ENCODE measurements around the gene AGR2.

The AGR2 gene

DNA sequence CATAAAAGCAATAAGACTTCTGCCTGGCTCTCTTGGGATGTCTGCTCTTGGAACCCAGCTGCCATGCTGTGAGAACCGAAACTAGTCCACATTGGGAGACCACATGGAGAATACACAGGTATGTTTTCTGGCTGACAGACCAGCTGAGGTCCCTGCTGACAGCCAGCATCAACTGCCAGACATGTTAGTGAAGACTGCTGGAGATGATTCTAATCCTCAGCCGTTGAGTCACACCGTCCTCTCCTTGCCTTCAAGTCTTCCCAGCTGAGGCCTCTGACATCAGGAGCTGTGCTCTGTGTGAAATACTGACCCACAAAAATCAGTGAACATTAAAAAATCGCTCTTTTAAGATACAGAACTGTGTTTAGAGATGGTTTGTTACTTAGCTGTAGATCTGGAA lies 36.9 kb upstream of the AGR2 start:
- Histone ChIP-seq H2BK5ac (ENCODE audit: low read depth, low read length, poor library complexity, severe bottlenecking) (no peak overlapping the region), H3K36me3 (ENCODE audit: control insufficient read depth in 1 of 2, insufficient read depth in 2 of 2, low read depth in 1 of 2, low read length in 2 of 2) (no peaks in the 10 kb centered on the region), H3K9ac (ENCODE audit: low read length) (no peak overlapping the region), H3K27me3 (ENCODE audit: control insufficient read depth in 1 of 2, insufficient read depth in 1 of 2, low read length in 2 of 2) (no peaks in the 10 kb centered on the region), H3K4me3 (ENCODE audit: insufficient read depth in 1 of 2, low read depth in 1 of 2, low read length in 2 of 2) (no peak overlapping the region), H2AFZ (ENCODE audit: low read depth, low read length) (no peak overlapping the region), H2BK120ac (ENCODE audit: low read depth, low read length) (no peak overlapping the region), H2BK15ac (ENCODE audit: low read depth, poor library complexity, severe bottlenecking) (no peak overlapping the region), H3K18ac (ENCODE audit: low read depth in 1 of 2, low read length in 2 of 2) (no peak overlapping the region), H4K91ac (ENCODE audit: low read length) (no peak overlapping the region), H3K4me2 (ENCODE audit: low read length, poor library complexity, severe bottlenecking) (no peak overlapping the region), H3K14ac (ENCODE audit: low read length in 2 of 2) (no peak overlapping the region), H3K23ac (ENCODE audit: low read length in 2 of 2) (no peak overlapping the region), H4K8ac (ENCODE audit: low read length) (no peak overlapping the region), H3K79me1 (replicated peaks; ENCODE audit: low read length, poor library complexity, severe bottlenecking) (no peaks in the 10 kb centered on the region), H3K4me1 (ENCODE audit: control insufficient read depth, insufficient read depth, low read depth, low read length) (peaks cover 5% of the 10 kb centered on the region), H2AK5ac (ENCODE audit: low read length, severe bottlenecking) (no peak overlapping the region), H2BK12ac (ENCODE audit: low read length in 2 of 2) (no peak overlapping the region), H3K27ac (ENCODE audit: low read length, poor library complexity, severe bottlenecking) (no peak overlapping the region), H3K9me3 (ENCODE audit: control insufficient read depth, low read length) (no peaks in the 10 kb centered on the region), H3K4ac (ENCODE audit: low read depth in 1 of 2, low read length in 2 of 2) (no peak overlapping the region)
- DNase-seq, result no peak
- WGBS, result 86% methylated on average over 3 of the region's 4 CpGs

DNA sequence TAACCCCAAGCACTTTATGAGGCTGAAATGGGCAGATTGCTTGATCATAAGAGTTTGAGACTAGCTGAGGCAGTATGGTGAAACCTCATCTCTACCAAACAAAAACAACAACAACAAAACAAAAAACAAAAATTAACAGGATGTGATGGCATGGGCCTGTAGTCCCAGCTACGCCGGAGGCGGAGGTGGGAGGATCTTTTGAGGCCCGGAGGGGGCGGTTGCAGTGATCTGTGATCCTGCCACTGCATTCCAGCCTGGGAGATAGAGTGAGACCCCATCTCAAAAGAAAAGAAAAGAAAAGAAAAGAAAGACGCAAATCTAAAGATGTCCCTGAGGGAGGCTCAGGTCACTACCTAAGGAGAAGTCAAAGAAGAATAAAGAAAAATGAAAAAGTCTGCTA lies 35.3 kb upstream of the AGR2 start:
- Histone ChIP-seq H3K14ac (ENCODE audit: low read length in 2 of 2) (no peak overlapping the region), H2BK120ac (ENCODE audit: low read depth, low read length) (no peak overlapping the region), H3K79me1 (replicated peaks; ENCODE audit: low read length, poor library complexity, severe bottlenecking) (no peaks in the 10 kb centered on the region), H2AK5ac (ENCODE audit: low read length, severe bottlenecking) (peak overlapping the region; percentile 72), H3K27ac (ENCODE audit: low read length, poor library complexity, severe bottlenecking) (peak overlapping the region; percentile 56), H2BK12ac (ENCODE audit: low read length in 2 of 2) (no peak overlapping the region), H3K9me3 (ENCODE audit: control insufficient read depth, low read length) (no peaks in the 10 kb centered on the region), H3K4ac (ENCODE audit: low read depth in 1 of 2, low read length in 2 of 2) (no peak overlapping the region), H2BK5ac (ENCODE audit: low read depth, low read length, poor library complexity, severe bottlenecking) (no peak overlapping the region), H3K4me3 (ENCODE audit: insufficient read depth in 1 of 2, low read depth in 1 of 2, low read length in 2 of 2) (no peak overlapping the region), H3K4me2 (ENCODE audit: low read length, poor library complexity, severe bottlenecking) (no peak overlapping the region), H3K9ac (ENCODE audit: low read length) (no peak overlapping the region), H3K23ac (ENCODE audit: low read length in 2 of 2) (no peak overlapping the region), H4K91ac (ENCODE audit: low read length) (no peak overlapping the region), H2AFZ (ENCODE audit: low read depth, low read length) (no peak overlapping the region), H3K4me1 (ENCODE audit: control insufficient read depth, insufficient read depth, low read depth, low read length) (peaks cover 5% of the 10 kb centered on the region), H3K36me3 (ENCODE audit: control insufficient read depth in 1 of 2, insufficient read depth in 2 of 2, low read depth in 1 of 2, low read length in 2 of 2) (no peaks in the 10 kb centered on the region), H4K8ac (ENCODE audit: low read length) (no peak overlapping the region), H2BK15ac (ENCODE audit: low read depth, poor library complexity, severe bottlenecking) (no peak overlapping the region), H3K27me3 (ENCODE audit: control insufficient read depth in 1 of 2, insufficient read depth in 1 of 2, low read length in 2 of 2) (no peaks in the 10 kb centered on the region), H3K18ac (ENCODE audit: low read depth in 1 of 2, low read length in 2 of 2) (no peak overlapping the region)
- DNase-seq, result no peak
- WGBS, result 85% methylated on average over 6 of the region's 6 CpGs

DNA sequence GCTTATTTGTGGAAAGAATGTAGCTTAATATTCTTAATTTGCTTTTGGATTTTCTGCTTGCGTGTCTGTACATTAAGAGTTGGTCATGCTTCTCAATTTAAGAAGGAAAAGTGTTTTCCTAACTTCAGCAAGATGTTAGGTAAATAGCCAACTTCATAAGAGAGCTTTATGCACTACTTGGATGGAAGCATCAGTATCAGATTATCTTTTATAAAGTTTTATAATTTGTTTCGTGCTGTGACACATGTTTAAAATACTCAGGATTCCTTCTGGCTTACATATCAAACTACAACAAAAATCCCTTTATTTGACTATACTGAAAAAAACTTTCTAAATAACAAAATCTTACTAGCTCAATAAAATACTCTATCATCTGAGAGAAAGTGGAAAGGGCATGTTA lies 34.8 kb upstream of the AGR2 start:
- Histone ChIP-seq H3K4me1 (ENCODE audit: control insufficient read depth, insufficient read depth, low read depth, low read length) (peaks cover 5% of the 10 kb centered on the region), H2BK5ac (ENCODE audit: low read depth, low read length, poor library complexity, severe bottlenecking) (no peak overlapping the region), H3K4ac (ENCODE audit: low read depth in 1 of 2, low read length in 2 of 2) (no peak overlapping the region), H2BK15ac (ENCODE audit: low read depth, poor library complexity, severe bottlenecking) (no peak overlapping the region), H2BK120ac (ENCODE audit: low read depth, low read length) (no peak overlapping the region), H3K23ac (ENCODE audit: low read length in 2 of 2) (no peak overlapping the region), H3K27me3 (ENCODE audit: control insufficient read depth in 1 of 2, insufficient read depth in 1 of 2, low read length in 2 of 2) (no peaks in the 10 kb centered on the region), H2AFZ (ENCODE audit: low read depth, low read length) (no peak overlapping the region), H3K18ac (ENCODE audit: low read depth in 1 of 2, low read length in 2 of 2) (no peak overlapping the region), H4K8ac (ENCODE audit: low read length) (no peak overlapping the region), H3K14ac (ENCODE audit: low read length in 2 of 2) (no peak overlapping the region), H2AK5ac (ENCODE audit: low read length, severe bottlenecking) (no peak overlapping the region), H2BK12ac (ENCODE audit: low read length in 2 of 2) (no peak overlapping the region), H3K36me3 (ENCODE audit: control insufficient read depth in 1 of 2, insufficient read depth in 2 of 2, low read depth in 1 of 2, low read length in 2 of 2) (no peaks in the 10 kb centered on the region), H3K9me3 (ENCODE audit: control insufficient read depth, low read length) (no peaks in the 10 kb centered on the region), H3K27ac (ENCODE audit: low read length, poor library complexity, severe bottlenecking) (no peak overlapping the region), H3K79me1 (replicated peaks; ENCODE audit: low read length, poor library complexity, severe bottlenecking) (no peaks in the 10 kb centered on the region), H3K4me3 (ENCODE audit: insufficient read depth in 1 of 2, low read depth in 1 of 2, low read length in 2 of 2) (no peak overlapping the region), H4K91ac (ENCODE audit: low read length) (no peak overlapping the region), H3K9ac (ENCODE audit: low read length) (no peak overlapping the region), H3K4me2 (ENCODE audit: low read length, poor library complexity, severe bottlenecking) (no peak overlapping the region)
- WGBS, result 100% methylated on average over 1 of the region's 2 CpGs
- no peak for DNase-seq

DNA sequence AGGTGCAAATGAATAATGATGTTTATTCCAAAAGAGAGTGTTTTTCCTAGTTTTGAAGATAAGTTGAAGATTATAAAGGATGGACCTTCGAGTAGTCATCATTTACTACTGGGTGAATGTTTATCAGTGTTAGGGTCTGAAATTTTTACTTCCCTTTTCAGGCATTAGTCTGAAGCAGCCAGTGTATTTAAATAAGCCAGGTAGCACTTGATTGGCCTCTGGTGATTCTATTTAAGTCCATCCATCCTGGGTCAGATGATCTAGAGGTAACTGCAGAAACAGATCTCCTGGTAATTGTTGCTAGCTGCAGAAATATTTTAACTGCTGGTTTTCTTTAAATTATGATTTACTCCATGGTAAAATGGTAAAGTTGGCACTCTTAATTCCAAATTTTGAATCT lies 34.1 kb upstream of the AGR2 start:
- Histone ChIP-seq H3K4me2 (ENCODE audit: low read length, poor library complexity, severe bottlenecking) (no peak overlapping the region), H3K36me3 (ENCODE audit: control insufficient read depth in 1 of 2, insufficient read depth in 2 of 2, low read depth in 1 of 2, low read length in 2 of 2) (no peaks in the 10 kb centered on the region), H3K9ac (ENCODE audit: low read length) (no peak overlapping the region), H4K8ac (ENCODE audit: low read length) (no peak overlapping the region), H3K9me3 (ENCODE audit: control insufficient read depth, low read length) (no peaks in the 10 kb centered on the region), H2BK12ac (ENCODE audit: low read length in 2 of 2) (no peak overlapping the region), H3K18ac (ENCODE audit: low read depth in 1 of 2, low read length in 2 of 2) (no peak overlapping the region), H3K23ac (ENCODE audit: low read length in 2 of 2) (no peak overlapping the region), H3K27ac (ENCODE audit: low read length, poor library complexity, severe bottlenecking) (no peak overlapping the region), H2BK120ac (ENCODE audit: low read depth, low read length) (no peak overlapping the region), H2BK5ac (ENCODE audit: low read depth, low read length, poor library complexity, severe bottlenecking) (no peak overlapping the region), H3K14ac (ENCODE audit: low read length in 2 of 2) (no peak overlapping the region), H3K4me1 (ENCODE audit: control insufficient read depth, insufficient read depth, low read depth, low read length) (peaks cover 5% of the 10 kb centered on the region), H2AFZ (ENCODE audit: low read depth, low read length) (no peak overlapping the region), H3K27me3 (ENCODE audit: control insufficient read depth in 1 of 2, insufficient read depth in 1 of 2, low read length in 2 of 2) (no peaks in the 10 kb centered on the region), H3K4me3 (ENCODE audit: insufficient read depth in 1 of 2, low read depth in 1 of 2, low read length in 2 of 2) (no peak overlapping the region), H2BK15ac (ENCODE audit: low read depth, poor library complexity, severe bottlenecking) (no peak overlapping the region), H4K91ac (ENCODE audit: low read length) (no peak overlapping the region), H2AK5ac (ENCODE audit: low read length, severe bottlenecking) (no peak overlapping the region), H3K4ac (ENCODE audit: low read depth in 1 of 2, low read length in 2 of 2) (no peak overlapping the region), H3K79me1 (replicated peaks; ENCODE audit: low read length, poor library complexity, severe bottlenecking) (no peaks in the 10 kb centered on the region)
- WGBS, result 94% methylated on average over 1 of the region's 1 CpG
- DNase-seq, result no peak

All from mesenchymal stem cell (in vitro differentiated cells and primary cell).